HFFc6 (cell line): ENCODE data around the gene SLIT1. TPM values are rescaled to one million over a fixed set of nuclear protein-coding genes. Genes with fewer than 3 reads are reported as not detected.

ENCODE experiments used
- DNase-seq: peaks from one replicate; pipeline ENCODE4 v3.0.0-alpha.2; 2018
- H3K27ac Mint-ChIP-seq: 2 replicates; pipeline ENCODE4 v1.8.0; 2020; ENCODE audit warnings: mild to moderate bottlenecking, mixed read lengths
- H3K27me3 Mint-ChIP-seq: 2 replicates; pipeline ENCODE4 v1.8.0; 2021; ENCODE audit warnings: mild to moderate bottlenecking, moderate library complexity, mixed read lengths; ENCODE audit not compliant: insufficient read depth
- H3K36me3 Mint-ChIP-seq: 2 replicates; pipeline ENCODE4 v1.8.0; 2021; ENCODE audit warnings: low read depth, mixed read lengths
- H3K4me1 Mint-ChIP-seq: 2 replicates; pipeline ENCODE4 v1.8.0; 2020; ENCODE audit warnings: low read depth, mixed read lengths
- H3K4me3 Mint-ChIP-seq: 2 replicates; pipeline ENCODE4 v1.8.0; 2020; ENCODE audit warnings: mild to moderate bottlenecking, moderate library complexity, mixed read lengths
- H3K9me3 Mint-ChIP-seq: 2 replicates; pipeline ENCODE4 v1.8.0; 2020; ENCODE audit warnings: mild to moderate bottlenecking, mixed read lengths
- total RNA-seq, 6 experiments: library from RNA; stranded (reverse); fragmentation: NEBNext Ultra II Directional; extraction: Animal tissue kit (Norgen Biotek cat#: 25700); gene quantifications; 2 replicates in 1 of 6; 3 replicates in 5 of 6; pipeline ENCODE4 v1.2.3, GENCODE V29; 2021
- TF ChIP-seq, protein P1 (sequence below): fragments of 200-600 bp; sonication (generic); IDR thresholded peaks from 2 replicates; pipeline ENCODE4 v1.5.0; 2021; ENCODE audit warnings: antibody characterized with exemption, mild to moderate bottlenecking

Gene SLIT1
- total RNA-seq, 6 experiments from 2014 or later: 0.05 TPM; not detected in 5

DNA sequence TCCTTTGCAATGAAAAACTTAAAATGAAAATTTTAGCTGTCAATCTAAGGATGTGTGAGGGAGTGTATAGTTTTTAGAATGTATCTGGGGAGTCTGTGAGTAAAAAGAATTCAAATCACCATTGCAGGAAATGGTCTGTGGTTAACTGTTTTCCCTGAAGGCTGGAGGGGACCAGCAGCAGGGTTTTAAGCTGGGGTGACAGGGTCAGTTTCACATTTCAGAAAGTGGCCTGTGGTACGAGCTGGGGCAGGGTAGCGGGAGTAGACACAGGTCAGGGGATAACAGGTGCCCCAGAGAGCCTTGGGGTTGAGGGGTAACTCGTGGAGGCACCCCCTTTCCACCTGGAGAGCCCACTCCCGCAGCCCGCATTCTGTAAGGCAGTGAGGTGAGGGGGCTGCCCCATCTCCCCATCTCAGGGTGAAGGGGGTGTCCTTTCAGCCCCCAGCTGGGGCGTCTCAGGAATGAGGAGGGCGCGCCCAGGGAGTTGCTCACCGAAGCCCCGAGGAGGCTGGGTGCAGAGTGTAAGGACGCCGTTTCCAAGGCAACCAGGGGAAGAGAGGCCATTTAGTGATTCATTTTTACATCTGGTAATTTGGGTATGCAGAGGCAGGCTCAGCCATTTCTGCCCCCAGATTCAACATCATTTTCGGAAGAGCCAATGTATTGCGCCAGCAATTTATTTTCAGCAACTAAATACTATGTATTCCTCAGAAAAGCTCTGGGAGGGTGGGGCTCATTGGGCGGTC, 168.9 kb downstream of the SLIT1 start:
- Mint-ChIP-seq H3K36me3 (no peaks in the 10 kb centered on the region), H3K4me3 (no peak overlapping the region), H3K27me3 (peaks cover 14% of the 10 kb centered on the region), H3K27ac (no peak overlapping the region), H3K9me3 (no peaks in the 10 kb centered on the region), H3K4me1 (peaks cover 11% of the 10 kb centered on the region; the same call in 1 of the 2 replicates)
- no peak for DNase-seq
- TF ChIP-seq, protein P1, sequence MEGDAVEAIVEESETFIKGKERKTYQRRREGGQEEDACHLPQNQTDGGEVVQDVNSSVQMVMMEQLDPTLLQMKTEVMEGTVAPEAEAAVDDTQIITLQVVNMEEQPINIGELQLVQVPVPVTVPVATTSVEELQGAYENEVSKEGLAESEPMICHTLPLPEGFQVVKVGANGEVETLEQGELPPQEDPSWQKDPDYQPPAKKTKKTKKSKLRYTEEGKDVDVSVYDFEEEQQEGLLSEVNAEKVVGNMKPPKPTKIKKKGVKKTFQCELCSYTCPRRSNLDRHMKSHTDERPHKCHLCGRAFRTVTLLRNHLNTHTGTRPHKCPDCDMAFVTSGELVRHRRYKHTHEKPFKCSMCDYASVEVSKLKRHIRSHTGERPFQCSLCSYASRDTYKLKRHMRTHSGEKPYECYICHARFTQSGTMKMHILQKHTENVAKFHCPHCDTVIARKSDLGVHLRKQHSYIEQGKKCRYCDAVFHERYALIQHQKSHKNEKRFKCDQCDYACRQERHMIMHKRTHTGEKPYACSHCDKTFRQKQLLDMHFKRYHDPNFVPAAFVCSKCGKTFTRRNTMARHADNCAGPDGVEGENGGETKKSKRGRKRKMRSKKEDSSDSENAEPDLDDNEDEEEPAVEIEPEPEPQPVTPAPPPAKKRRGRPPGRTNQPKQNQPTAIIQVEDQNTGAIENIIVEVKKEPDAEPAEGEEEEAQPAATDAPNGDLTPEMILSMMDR: no peak

DNA sequence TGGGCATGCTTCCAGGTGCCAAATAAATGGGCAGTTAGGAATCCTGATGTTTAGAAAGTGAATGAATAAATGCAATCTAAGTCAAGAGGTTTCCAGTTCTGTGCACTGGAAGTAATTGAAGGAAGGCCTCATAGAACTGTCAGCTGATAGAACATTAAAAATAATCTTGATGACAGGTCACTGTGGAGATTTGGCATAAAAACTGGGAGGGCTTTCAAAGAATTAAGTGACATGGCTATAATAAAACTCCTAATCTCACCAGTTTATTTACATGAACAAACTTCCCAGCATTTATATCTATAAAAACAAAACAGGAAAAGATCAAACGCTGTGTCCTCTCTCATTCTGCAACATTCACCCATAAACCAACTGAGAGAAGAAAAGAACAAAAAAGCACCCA, 170.5 kb downstream of the SLIT1 start:
- Mint-ChIP-seq H3K27me3 (peaks cover 22% of the 10 kb centered on the region), H3K27ac (no peak overlapping the region), H3K36me3 (no peaks in the 10 kb centered on the region), H3K4me3 (no peak overlapping the region), H3K4me1 (0 out of 2 replicates have a peak, but pooled peaks cover 7% of the 10 kb centered on the region), H3K9me3 (no peaks in the 10 kb centered on the region)
- TF ChIP-seq, protein P1: no peak
- DNase-seq: no peak

DNA sequence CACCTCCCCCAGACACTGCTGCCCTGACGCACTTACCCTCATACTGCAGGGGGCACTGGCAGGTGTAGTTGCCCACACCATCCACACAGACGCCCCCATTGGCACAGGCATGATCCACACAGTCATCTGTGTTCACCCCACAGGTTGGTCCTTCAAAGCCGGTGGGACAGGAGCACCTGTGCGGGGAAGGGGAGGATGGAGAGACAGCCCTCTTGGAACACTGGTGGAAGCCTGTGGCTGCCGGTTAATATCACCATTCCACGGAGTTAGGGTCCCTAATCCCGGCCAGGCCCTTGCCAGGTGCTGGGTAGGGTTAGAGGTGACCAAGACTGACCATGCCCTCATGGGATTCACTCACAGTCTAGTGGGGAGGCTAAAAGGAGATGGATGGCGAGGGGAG, 171.8 kb downstream of the SLIT1 start:
- TF ChIP-seq, protein P1: no peak

DNA sequence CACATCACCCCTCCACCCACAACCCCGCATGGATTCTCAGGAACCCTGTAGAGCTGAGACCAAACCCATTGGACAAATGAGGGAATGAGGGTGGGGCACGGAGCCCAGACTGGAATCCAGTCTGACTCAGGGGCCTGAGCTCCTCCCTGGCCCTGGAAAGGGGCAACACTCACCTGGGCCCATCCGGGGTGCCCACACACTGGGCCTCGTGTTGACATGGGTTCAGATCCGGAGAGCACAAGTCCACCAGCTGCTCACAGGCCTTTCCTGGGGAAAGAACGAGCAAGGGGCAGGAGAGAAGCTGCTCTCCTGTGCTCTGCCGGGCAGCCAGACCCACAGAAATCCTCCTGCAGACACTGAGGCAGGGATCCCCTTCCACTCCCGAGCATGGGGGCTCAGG, 172.2 kb downstream of the SLIT1 start:
- TF ChIP-seq, protein P1: no peak
- Mint-ChIP-seq H3K27me3 (peaks cover 25% of the 10 kb centered on the region), H3K9me3 (no peaks in the 10 kb centered on the region), H3K36me3 (no peaks in the 10 kb centered on the region), H3K4me1 (0 out of 2 replicates have a peak, but pooled peaks cover 7% of the 10 kb centered on the region), H3K27ac (no peak overlapping the region), H3K4me3 (no peak overlapping the region)
- no peak for DNase-seq

More for the DNA sequence above, 171.8 kb downstream of the SLIT1 start:
- H3K9me3 Mint-ChIP-seq: no peaks in the 10 kb centered on the region
- H3K36me3 Mint-ChIP-seq: no peaks in the 10 kb centered on the region
- no peak for DNase-seq
- H3K27me3 Mint-ChIP-seq: peaks cover 25% of the 10 kb centered on the region
- 0 out of 2 replicates have a peak, but pooled peaks cover 7% of the 10 kb centered on the region for H3K4me1 Mint-ChIP-seq
- H3K27ac Mint-ChIP-seq: no peak overlapping the region
- no peak overlapping the region for H3K4me3 Mint-ChIP-seq

GRCh38 chr10:97012470-97012869, 173.3 kb downstream of the SLIT1 start:
- no peak for DNase-seq
- peaks cover 25% of the 10 kb centered on the region for H3K27me3 Mint-ChIP-seq

More at GRCh38 chr10:97012470-97012869, 173.3 kb downstream of the SLIT1 start:
- Mint-ChIP-seq H3K4me3 (no peak overlapping the region), H3K27ac (no peak overlapping the region), H3K36me3 (peaks cover 4% of the 10 kb centered on the region; the same call in 1 of the 2 replicates), H3K9me3 (peaks cover 6% of the 10 kb centered on the region), H3K4me1 (0 out of 2 replicates have a peak, but pooled peaks cover 7% of the 10 kb centered on the region)
- TF ChIP-seq, protein P1: no peak
